SK-N-SH treated with all-trans-retinoic acid at 6 μM for 48 hours (cell line): Measurements from ENCODE around the gene FLG.

Experiments
- ATAC-seq: fragments of 200-7000 bp; cut with Tn5 transposase; 3 replicates; pipeline ENCODE4 v1.9.1; 2020; ENCODE audit warnings: mild to moderate bottlenecking, moderate library complexity
- ARNTL ChIP-seq: fragments of 450-650 bp; formaldehyde crosslinking; IDR thresholded peaks from 2 replicates; pipeline ENCODE4 v1.5.0; 2020; ENCODE audit warnings: low read depth, mild to moderate bottlenecking, moderate library complexity, borderline replicate concordance
- BACH2 ChIP-seq: fragments of 250-450 bp; sonication (Bioruptor Pico); IDR thresholded peaks from 2 replicates; pipeline ENCODE4 v1.9.0; 2021; ENCODE audit warnings: mild to moderate bottlenecking, borderline replicate concordance
- CREB5 ChIP-seq: fragments of 250-450 bp; sonication (Bioruptor Pico); IDR thresholded peaks from 2 replicates; pipeline ENCODE4 v1.5.1; 2020; ENCODE audit warnings: low read depth, mild to moderate bottlenecking, moderate library complexity
- CSDC2 ChIP-seq: fragments of 250-450 bp; sonication (Bioruptor Pico); IDR thresholded peaks from 2 replicates; pipeline ENCODE4 v1.5.0; 2020; ENCODE audit warnings: mild to moderate bottlenecking, moderate library complexity
- CSRNP3 ChIP-seq: fragments of 250-450 bp; sonication (Bioruptor Pico); IDR thresholded peaks from 2 replicates; pipeline ENCODE4 v1.5.1; 2021; ENCODE audit warnings: mild to moderate bottlenecking, moderate library complexity
- ESRRG ChIP-seq: fragments of 250-450 bp; sonication (Bioruptor Pico); IDR thresholded peaks from 2 replicates; pipeline ENCODE4 v1.6.1; 2021; ENCODE audit warnings: mild to moderate bottlenecking
- GLIS3 ChIP-seq: fragments of 250-450 bp; sonication (Bioruptor Pico); IDR thresholded peaks from 2 replicates; pipeline ENCODE4 v1.5.0; 2020; ENCODE audit warnings: mild to moderate bottlenecking, moderate library complexity
- ISL1 ChIP-seq: fragments of 250-450 bp; sonication (Bioruptor Pico); IDR thresholded peaks from 2 replicates; pipeline ENCODE4 v2.1.2; 2022; ENCODE audit warnings: mild to moderate bottlenecking, moderate library complexity
- OSR1 ChIP-seq: fragments of 250-450 bp; sonication (Bioruptor Pico); IDR thresholded peaks from 2 replicates; pipeline ENCODE4 v1.8.0; 2022; ENCODE audit warnings: moderate library complexity, mild to moderate bottlenecking, inconsistent platforms
- PATZ1 ChIP-seq: fragments of 250-450 bp; sonication (Bioruptor Pico); IDR thresholded peaks from 2 replicates; pipeline ENCODE4 v1.8.0; 2020; ENCODE audit warnings: mild to moderate bottlenecking, moderate library complexity, borderline replicate concordance
- POU6F1 ChIP-seq: fragments of 250-450 bp; sonication (Bioruptor Pico); IDR thresholded peaks from 2 replicates; pipeline ENCODE4 v1.8.0; 2021; ENCODE audit warnings: low read depth, mild to moderate bottlenecking, moderate library complexity, borderline replicate concordance
- PPARA ChIP-seq: fragments of 250-450 bp; sonication (Bioruptor Pico); IDR thresholded peaks from 2 replicates; pipeline ENCODE4 v1.5.0; 2020; ENCODE audit warnings: mild to moderate bottlenecking, borderline replicate concordance
- RARB ChIP-seq: fragments of 250-450 bp; sonication (Bioruptor Pico); IDR thresholded peaks from 2 replicates; pipeline ENCODE4 v1.8.0; 2021; ENCODE audit warnings: mild to moderate bottlenecking, moderate library complexity
- SNAI2 ChIP-seq: fragments of 250-450 bp; sonication (Bioruptor Pico); IDR thresholded peaks from 2 replicates; pipeline ENCODE4 v1.5.0; 2020; ENCODE audit warnings: mild to moderate bottlenecking, moderate library complexity
- TCF4 ChIP-seq: fragments of 250-450 bp; sonication (Bioruptor Pico); IDR thresholded peaks from 2 replicates; pipeline ENCODE4 v1.8.0; 2021; ENCODE audit warnings: mild to moderate bottlenecking, moderate library complexity, borderline replicate concordance
- TOX ChIP-seq: fragments of 250-450 bp; sonication (Bioruptor Pico); IDR thresholded peaks from 2 replicates; pipeline ENCODE4 v1.8.0; 2021; ENCODE audit warnings: mild to moderate bottlenecking, moderate library complexity, borderline replicate concordance
- TSHZ2 ChIP-seq: fragments of 250-450 bp; sonication (Bioruptor Pico); IDR thresholded peaks from 2 replicates; pipeline ENCODE4 v1.5.0; 2020; ENCODE audit warnings: mild to moderate bottlenecking, moderate library complexity
- ZC3H10 ChIP-seq: fragments of 250-450 bp; sonication (Bioruptor Pico); IDR thresholded peaks from 2 replicates; pipeline ENCODE4 v1.5.1; 2021; ENCODE audit warnings: mild to moderate bottlenecking, moderate library complexity
- ZFP3 ChIP-seq: fragments of 250-450 bp; sonication (Bioruptor Pico); IDR thresholded peaks from 2 replicates; pipeline ENCODE4 v1.5.0; 2020; ENCODE audit warnings: mild to moderate bottlenecking, moderate library complexity
- ZFP30 ChIP-seq: fragments of 450-650 bp; formaldehyde crosslinking; IDR thresholded peaks from 2 replicates; pipeline ENCODE4 v1.5.0; 2022; ENCODE audit warnings: mild to moderate bottlenecking, moderate library complexity
- ZNF565 ChIP-seq: fragments of 450-650 bp; formaldehyde crosslinking; conservative IDR thresholded peaks from 2 replicates; pipeline ENCODE4 v1.5.0; 2020; ENCODE audit warnings: low read depth, mild to moderate bottlenecking, moderate library complexity
- ZNF70 ChIP-seq: fragments of 450-650 bp; formaldehyde crosslinking; IDR thresholded peaks from 2 replicates; pipeline ENCODE4 v1.5.0; 2020; ENCODE audit warnings: mild to moderate bottlenecking, moderate library complexity
- ZNF8 ChIP-seq: fragments of 450-650 bp; formaldehyde crosslinking; IDR thresholded peaks from 2 replicates; pipeline ENCODE4 v1.5.0; 2020; ENCODE audit warnings: mild to moderate bottlenecking, moderate library complexity

FLG gene

GRCh38 chr1:152367436-152367835 lies 42.4 kb upstream of the FLG start:
- TF ChIP-seq PPARA (CRISPR knock-in tag) (no peak), CSDC2 (CRISPR knock-in tag) (no peak), ZFP30 (CRISPR knock-in tag) (no peak), ZNF8 (CRISPR knock-in tag) (no peak), GLIS3 (CRISPR knock-in tag) (no peak)
- TF ChIP-seq, all 23 proteins: peak for 0
- no peak for ATAC-seq

- TF ChIP-seq ESRRG (CRISPR knock-in tag), result no peak
- no peak for TF ChIP-seq SNAI2
- no peak for TF ChIP-seq ZC3H10 (CRISPR knock-in tag)
- no peak for TF ChIP-seq ZFP30 (CRISPR knock-in tag)
- no peak for TF ChIP-seq GLIS3 (CRISPR knock-in tag)
- no peak for TF ChIP-seq TCF4
- no peak for TF ChIP-seq ZFP3 (CRISPR knock-in tag)
- no peak for TF ChIP-seq ZNF70 (CRISPR knock-in tag)
- no peak for TF ChIP-seq CREB5
- TF ChIP-seq TSHZ2 (CRISPR knock-in tag), result no peak
- TF ChIP-seq ZNF565, result no peak
- ATAC-seq, result no peak
These were observed 34.9 kb upstream of the FLG start, which contains the start of gene FLG2 for GRCh38 chr1:152359906-152360305. Gene FLG2 (minus strand): TSS chr1:152360006. CDS start chr1:152358884, 1,122 bp downstream.

- no peak for ATAC-seq
- TF ChIP-seq ZNF8 (CRISPR knock-in tag) (no peak), TOX (CRISPR knock-in tag) (no peak), PATZ1 (CRISPR knock-in tag) (no peak), ISL1 (no peak), ARNTL (CRISPR knock-in tag) (no peak), ESRRG (CRISPR knock-in tag) (no peak), TSHZ2 (CRISPR knock-in tag) (no peak), PPARA (CRISPR knock-in tag) (no peak), CSRNP3 (no peak), ZNF565 (no peak), CSDC2 (CRISPR knock-in tag) (no peak), ZFP3 (CRISPR knock-in tag) (no peak), POU6F1 (CRISPR knock-in tag) (no peak), ZC3H10 (CRISPR knock-in tag) (no peak), RARB (CRISPR knock-in tag) (no peak), BACH2 (no peak), OSR1 (CRISPR knock-in tag) (no peak), SNAI2 (no peak)
These were observed 31.7 kb upstream of the FLG start for GRCh38 chr1:152356736-152357135.
